HepG2 (cell line): ENCODE data around the gene LTA4H. TPM values are rescaled to one million over a fixed set of nuclear protein-coding genes. Genes with fewer than 3 reads are reported as not detected.

Experiments used
- ATAC-seq: fragments of 200-7000 bp; cut with Tn5 transposase; 3 replicates; pipeline ENCODE4 v1.9.1; 2020; ENCODE audit warnings: mild to moderate bottlenecking, moderate library complexity
- BruUV-seq: library from RNA; stranded (reverse); fragments of 400-500 nt; replicated peaks from 2 replicates; lab custom pipeline; 2021; lab: Mats Ljungman, UMichigan
- CTCF ChIA-PET: fragments of 300-600 bp; formaldehyde crosslinking; extraction: SDS; loops from one replicate; lab custom pipeline; 2021; ENCODE audit warnings: low total read pairs, inconsistent platforms, low intra/inter-chr PET ratio; lab: Yijun Ruan, JAX
- POLR2A ChIA-PET: fragments of 350-600 bp; sonication (Branson Sonifier 250); formaldehyde crosslinking; loops from one replicate; lab custom pipeline; 2020; ENCODE audit warnings: antibody characterized with exemption, inconsistent platforms; lab: Yijun Ruan, JAX
- DNase-seq: peaks from one replicate; pipeline ENCODE4 v3.0.0-alpha.2; 2015; ENCODE audit warnings: low spot score
- FAIRE-seq: peaks from 3 replicates; lab custom pipeline; 2011; peaks lifted over from hg19 to GRCh38; lab: Jason Lieb, UNC
- H2AFZ ChIP-seq: one replicate; pipeline ENCODE4 v1.6.1; 2011; ENCODE audit warnings: low read length, inconsistent platforms
- H3K27ac ChIP-seq: fragments of 300-600 bp; 3 replicates; pipeline ENCODE4 v1.8.0; 2011; ENCODE audit warnings: mixed run types, mild to moderate bottlenecking, mixed read lengths, low read length, inconsistent platforms; ENCODE audit not compliant: insufficient read depth; ENCODE audit errors: extremely low read length
- H3K27me3 ChIP-seq, 2 experiments: fragments of 200-600 bp in 1 of 2; 2 replicates in 1 of 2; 3 replicates in 1 of 2; pipeline versions ENCODE4 v1.6.0 to v1.8.0; 2011; ENCODE audit warnings: low read length in 2 of 2, mild to moderate bottlenecking in 2 of 2, moderate library complexity in 2 of 2, inconsistent platforms in 1 of 2; ENCODE audit not compliant: insufficient read depth in 2 of 2, control insufficient read depth in 1 of 2
- H3K36me3 ChIP-seq, 2 experiments: fragments of 200-600 bp in 1 of 2; replicated peaks in 1 of 2; 2 replicates in 1 of 2; 3 replicates in 1 of 2; pipeline versions ENCODE4 v1.5.1 to v1.8.0; 2011; ENCODE audit warnings: low read length in 2 of 2, inconsistent platforms in 1 of 2; ENCODE audit not compliant: insufficient read depth in 2 of 2, control insufficient read depth in 1 of 2
- H3K4me1 ChIP-seq: 2 replicates; pipeline ENCODE4 v1.5.1; 2012; ENCODE audit warnings: low read length, inconsistent platforms; ENCODE audit not compliant: insufficient read depth
- H3K4me2 ChIP-seq: 2 replicates; pipeline ENCODE4 v1.6.0; 2011; ENCODE audit warnings: low read depth, low read length, inconsistent platforms
- H3K4me3 ChIP-seq, 3 experiments: fragments of 200-600 bp in 1 of 3; sonication (generic), shearing (Covaris generic) in 1 of 3; replicated peaks in 1 of 3; 2 replicates each; pipeline ENCODE4 v1.5.1; 2011 to 2016; ENCODE audit warnings: low read length in 3 of 3, inconsistent platforms in 2 of 3, low read depth in 2 of 3, mild to moderate bottlenecking in 2 of 3, control low read depth in 1 of 3, mixed read lengths in 1 of 3; ENCODE audit not compliant: insufficient read depth in 1 of 3
- H3K79me2 ChIP-seq: one replicate; pipeline ENCODE4 v1.6.1; 2011; ENCODE audit warnings: low read length, inconsistent platforms; ENCODE audit not compliant: insufficient read depth
- H3K9ac ChIP-seq: 2 replicates; pipeline ENCODE4 v1.6.0; 2011; ENCODE audit warnings: mild to moderate bottlenecking, low read depth, low read length, inconsistent platforms; ENCODE audit not compliant: insufficient read depth
- H3K9me3 ChIP-seq: 2 replicates; pipeline ENCODE4 v1.5.1; 2012; ENCODE audit warnings: mild to moderate bottlenecking, low read length
- H4K20me1 ChIP-seq: 2 replicates; pipeline ENCODE4 v1.6.0; 2011; ENCODE audit warnings: inconsistent platforms, mild to moderate bottlenecking, low read length, moderate library complexity; ENCODE audit not compliant: insufficient read depth
- FOXP4 ChIP-seq: sonication (generic); formaldehyde crosslinking; IDR thresholded peaks from 2 replicates; pipeline ENCODE4 v1.4.0; 2020; ENCODE audit warnings: missing genetic modification reagents
- GPBP1L1 ChIP-seq: sonication (generic); formaldehyde crosslinking; IDR thresholded peaks from 2 replicates; pipeline ENCODE4 v1.5.0; 2020; ENCODE audit warnings: mild to moderate bottlenecking, missing genetic modification reagents
- HMGXB3 ChIP-seq: sonication (generic); formaldehyde crosslinking; IDR thresholded peaks from 2 replicates; pipeline ENCODE4 v1.4.0; 2020; ENCODE audit warnings: missing genetic modification reagents, borderline replicate concordance
- MED13 ChIP-seq: sonication (generic); formaldehyde crosslinking; IDR thresholded peaks from 2 replicates; pipeline ENCODE4 v1.5.0; 2020; ENCODE audit warnings: missing genetic modification reagents
- SIN3B ChIP-seq: fragments of 150-350 bp; IDR thresholded peaks from 2 replicates; pipeline ENCODE4 v1.6.1; 2014; ENCODE audit warnings: low read length
- TAF15 ChIP-seq: fragments of 200-400 bp; formaldehyde crosslinking; IDR thresholded peaks from one replicate; pipeline ENCODE4 v1.6.1; 2018; ENCODE audit warnings: mild to moderate bottlenecking, low read depth, low read length; ENCODE audit not compliant: poor library complexity, severe bottlenecking
- ZBTB20 ChIP-seq: sonication (generic); formaldehyde crosslinking; IDR thresholded peaks from 2 replicates; pipeline ENCODE4 v1.8.1; 2023; ENCODE audit warnings: missing genetic modification reagents, low read depth, mild to moderate bottlenecking, borderline replicate concordance
- ZFP91 ChIP-seq: sonication (generic); formaldehyde crosslinking; IDR thresholded peaks from 2 replicates; pipeline ENCODE4 v1.9.0; 2022; ENCODE audit warnings: missing genetic modification reagents, mild to moderate bottlenecking, borderline replicate concordance
- ZNF180 ChIP-seq: sonication (generic); formaldehyde crosslinking; IDR thresholded peaks from 2 replicates; pipeline ENCODE4 v1.4.0; 2020; ENCODE audit warnings: low read depth, missing genetic modification reagents, borderline replicate concordance
- ZNF260 ChIP-seq: sonication (generic); formaldehyde crosslinking; IDR thresholded peaks from 2 replicates; pipeline ENCODE4 v1.4.0; 2020; ENCODE audit warnings: missing genetic modification reagents, low read depth, mild to moderate bottlenecking, borderline replicate concordance
- ZNF274 ChIP-seq: sonication (generic); formaldehyde crosslinking; IDR thresholded peaks from 2 replicates; pipeline ENCODE4 v1.5.1; 2020; ENCODE audit warnings: mild to moderate bottlenecking, missing genetic modification reagents
- ZNF350 ChIP-seq: sonication (generic); formaldehyde crosslinking; IDR thresholded peaks from 2 replicates; pipeline ENCODE4 v1.4.0; 2020; ENCODE audit warnings: mild to moderate bottlenecking, low read depth, missing genetic modification reagents, borderline replicate concordance
- ZNF720 ChIP-seq: sonication (generic); formaldehyde crosslinking; IDR thresholded peaks from 2 replicates; pipeline ENCODE4 v1.4.0; 2020; ENCODE audit warnings: missing genetic modification reagents
- WGBS: methylation state at CpG from one replicate; pipeline ENCODE4 v1.1.6; 2017; ENCODE audit warnings: low lambda C conversion rate; 5-methylcytosine and 5-hydroxymethylcytosine counted together
- in situ Hi-C: cut with HindIII; loops from 2 replicates; pipeline ENCODE4 v1.10.0; 2017; ENCODE audit warnings: low pct_unique_long_range_greater_than_20kb; ENCODE audit not compliant: extremely low pct_ligation_motif_present
- intact Hi-C: fragments of 100-400 bp; cut with micrococcal nuclease; formaldehyde crosslinking; loops from one replicate; pipeline ENCODE4 v1.10.0; 2022; ENCODE audit not compliant: unreplicated experiment
- polyA plus RNA-seq, 8 experiments: library from polyadenylated mRNA; depleted of rRNA in 3 of 8; stranded (reverse) in 7 of 8; unstranded in 1 of 8; fragments of >200 nt; fragmentation: Illumina TruSeq in 4 of 8; extraction: Trizol in 4 of 8; gene quantifications; 2 replicates each; pipeline versions ENCODE4 v1.2.1 to v1.2.3, GENCODE V29; 2011 to 2016; ENCODE audit warnings: low read depth in 4 of 8, missing spikeins in 1 of 8, mixed read lengths in 1 of 8; ENCODE audit not compliant: insufficient read depth in 1 of 8
- total RNA-seq, 5 experiments: library from RNA; depleted of rRNA; stranded (reverse); fragments of >200 nt; fragmentation: Illumina TruSeq; extraction: Trizol; gene quantifications; 2 replicates each; pipeline ENCODE4 v1.2.3, GENCODE V29; 2016; ENCODE audit warnings: low read depth in 1 of 5

Gene LTA4H
- total and polyA plus RNA-seq, 2 of the 13 experiments (the other 11 are each of a cell fraction or from before 2014, with no cell fraction given): 87.5 to 90.4 TPM

GRCh38 chr12:96075560-96075959 lies 40.2 kb upstream of the LTA4H start:
- Histone ChIP-seq H3K27ac (no peak overlapping the region), H3K36me3 (no peaks in the 10 kb centered on the region), H3K4me2 (no peak overlapping the region), H3K9me3 (no peaks in the 10 kb centered on the region), H3K79me2 (no peaks in the 10 kb centered on the region), H2AFZ (no peak overlapping the region), H3K27me3 (peaks cover 0 to 21% of the 10 kb centered on the region in 2 experiments; a peak in 3 of 5 replicates), H3K9ac (no peak overlapping the region), H4K20me1 (no peaks in the 10 kb centered on the region), H3K4me3 (no peak overlapping the region), H3K4me1 (no peaks in the 10 kb centered on the region)
- in situ Hi-C loops: no loop called here
- ChIA-PET POLR2A (no interaction called here), CTCF (no interaction called here)
- FAIRE-seq (no peak), DNase-seq (no peak), ATAC-seq (no peak)
- intact Hi-C loops: no loop called here
- WGBS: 42% methylated on average over 2 of the region's 2 CpGs
- no TSS peak for BruUV-seq
- no peak for TF ChIP-seq ZBTB20 (CRISPR knock-in tag)
- no peak for TF ChIP-seq ZNF720 (CRISPR knock-in tag)
- TF ChIP-seq MED13 (CRISPR knock-in tag): no peak
- no peak for TF ChIP-seq ZNF350 (CRISPR knock-in tag)
- no peak for TF ChIP-seq ZNF274 (CRISPR knock-in tag)
- TF ChIP-seq GPBP1L1 (CRISPR knock-in tag): no peak
- TF ChIP-seq ZFP91: no peak
- no peak for TF ChIP-seq SIN3B
- no peak for TF ChIP-seq ZNF180 (CRISPR knock-in tag)
- TF ChIP-seq FOXP4: no peak
- TF ChIP-seq TAF15: no peak
- TF ChIP-seq ZNF260 (CRISPR knock-in tag): no peak
- TF ChIP-seq HMGXB3 (CRISPR knock-in tag): no peak
